OCI-LY7 (cell line): ENCODE results near the gene ZNF727. TPM values are rescaled to one million over a fixed set of nuclear protein-coding genes. Genes with fewer than 3 reads are reported as not detected.
"Not testable (repeated sequence)": the region's sequence is repeated elsewhere in the genome, so short reads cannot be mapped to it uniquely, and the experiment has no call there.

Experiments
- BruUV-seq: library from RNA; stranded (reverse); fragments of 400-500 nt; replicated peaks from 2 replicates; lab custom pipeline; 2021; lab: Mats Ljungman, UMichigan
- CTCF ChIA-PET: fragments of 300-600 bp; sonication (Branson Sonifier 250); formaldehyde crosslinking; loops from one replicate; lab custom pipeline; 2022; ENCODE audit warnings: antibody characterized with exemption; ENCODE audit not compliant: unreplicated experiment; lab: Charles Lee
- POLR2A ChIA-PET: fragments of 300-600 bp; sonication (Branson Sonifier 250); formaldehyde crosslinking; loops from one replicate; lab custom pipeline; 2022; ENCODE audit warnings: antibody characterized with exemption; lab: Charles Lee
- DNase-seq: peaks from one replicate; pipeline ENCODE4 v3.0.0-alpha.2; 2015; ENCODE audit warnings: low spot score
- H2AFZ ChIP-seq: fragments of 200-600 bp; sonication (generic), shearing (Covaris generic); 2 replicates; pipeline ENCODE4 v1.6.1; 2014; ENCODE audit warnings: mild to moderate bottlenecking, antibody characterized with exemption, low read length, moderate library complexity
- H3K27ac ChIP-seq: fragments of 200-600 bp; sonication (generic); 2 replicates; pipeline ENCODE4 v1.5.1; 2014; ENCODE audit warnings: mixed run types, low read depth, mild to moderate bottlenecking, moderate library complexity, low read length, inconsistent platforms; ENCODE audit not compliant: poor library complexity, severe bottlenecking
- H3K36me3 ChIP-seq: fragments of 200-600 bp; sonication (generic); 2 replicates; pipeline ENCODE4 v1.6.1; 2014; ENCODE audit warnings: mild to moderate bottlenecking, antibody characterized with exemption, low read length, moderate library complexity, mixed read lengths; ENCODE audit not compliant: insufficient read depth
- H3K4me1 ChIP-seq: fragments of 200-600 bp; sonication (generic); 2 replicates; pipeline ENCODE4 v1.5.1; 2014; ENCODE audit warnings: mild to moderate bottlenecking, low read length; ENCODE audit not compliant: insufficient read depth, poor library complexity, severe bottlenecking
- H3K4me2 ChIP-seq: fragments of 200-600 bp; sonication (generic); 2 replicates; pipeline ENCODE4 v1.6.1; 2014; ENCODE audit warnings: mild to moderate bottlenecking, low read length
- H3K4me3 ChIP-seq: fragments of 200-600 bp; sonication (generic); 2 replicates; pipeline ENCODE4 v1.5.1; 2014; ENCODE audit warnings: mild to moderate bottlenecking, low read depth, low read length; ENCODE audit not compliant: poor library complexity, severe bottlenecking
- H3K79me2 ChIP-seq: fragments of 200-600 bp; sonication (generic); 2 replicates; pipeline ENCODE4 v1.6.1; 2016; ENCODE audit warnings: low read depth, mild to moderate bottlenecking, low read length, moderate library complexity, mixed read lengths; ENCODE audit not compliant: insufficient read depth
- H3K9me2 ChIP-seq: fragments of 200-600 bp; sonication (generic); 2 replicates; pipeline ENCODE4 v1.6.1; 2016; ENCODE audit warnings: mild to moderate bottlenecking, low read length, mixed read lengths; ENCODE audit not compliant: insufficient read depth
- H3K9me3 ChIP-seq: fragments of 200-600 bp; sonication (generic); 2 replicates; pipeline ENCODE4 v1.6.1; 2014; ENCODE audit warnings: mild to moderate bottlenecking, mixed run types, low read length, mixed read lengths
- H4K20me1 ChIP-seq: fragments of 200-600 bp; sonication (generic); 2 replicates; pipeline ENCODE4 v1.6.1; 2014; ENCODE audit warnings: mild to moderate bottlenecking, antibody characterized with exemption, low read length, moderate library complexity, mixed read lengths; ENCODE audit not compliant: insufficient read depth
- EZH2phosphoT487 ChIP-seq: fragments of 200-600 bp; sonication (generic); IDR thresholded peaks from 2 replicates; pipeline ENCODE4 v1.6.1; 2018; ENCODE audit warnings: low read depth, borderline replicate concordance, mild to moderate bottlenecking, mixed run types, antibody characterized with exemption, low read length, moderate library complexity, mixed read lengths
- intact Hi-C: fragments of 100-400 bp; cut with micrococcal nuclease; formaldehyde crosslinking; loops from one replicate; pipeline ENCODE4 v1.10.0; 2022; ENCODE audit not compliant: unreplicated experiment
- total RNA-seq, 2 experiments: library from RNA; depleted of rRNA in 1 of 2; stranded (reverse); fragments of >200 nt in 1 of 2; shearing (Covaris generic) in 1 of 2; gene quantifications; 2 replicates each; pipeline ENCODE4 v1.2.3, GENCODE V29; 2014 to 2022
- TF ChIP-seq, protein P1 (sequence below): fragments of 200-600 bp; sonication (generic); conservative IDR thresholded peaks from 2 replicates; pipeline ENCODE4 v1.5.1; 2014; ENCODE audit warnings: mild to moderate bottlenecking, antibody characterized with exemption, low read length, moderate library complexity, mixed read lengths

ZNF727 gene
- total RNA-seq, 2 experiments from 2014 or later: not detected

DNA sequence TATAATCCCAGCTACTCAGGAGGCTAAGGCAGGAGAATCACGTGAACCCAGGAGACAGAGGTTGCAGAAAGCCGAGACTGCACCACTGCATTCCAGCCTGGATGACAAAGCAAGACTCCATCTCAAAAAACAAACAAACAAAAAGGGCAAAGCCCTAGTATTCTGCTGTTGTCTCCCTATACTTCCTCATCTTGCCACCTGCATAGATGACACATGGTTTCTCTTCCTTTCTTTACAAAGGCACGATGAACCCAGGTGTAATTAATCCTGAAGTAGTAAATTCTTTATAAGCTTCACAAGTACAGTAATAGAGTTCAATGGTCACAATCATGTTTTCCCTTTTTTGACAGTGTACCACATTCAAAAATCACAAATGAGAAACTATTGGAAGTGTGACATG is 9.8 kb upstream of the ZNF727 start:
- no peak overlapping the region for H3K4me2 ChIP-seq
- intact Hi-C loops: no loop called here
- no peak overlapping the region for H3K4me3 ChIP-seq
- BruUV-seq: no TSS peak
- TF ChIP-seq EZH2phosphoT487: no peak
- TF ChIP-seq, protein P1, sequence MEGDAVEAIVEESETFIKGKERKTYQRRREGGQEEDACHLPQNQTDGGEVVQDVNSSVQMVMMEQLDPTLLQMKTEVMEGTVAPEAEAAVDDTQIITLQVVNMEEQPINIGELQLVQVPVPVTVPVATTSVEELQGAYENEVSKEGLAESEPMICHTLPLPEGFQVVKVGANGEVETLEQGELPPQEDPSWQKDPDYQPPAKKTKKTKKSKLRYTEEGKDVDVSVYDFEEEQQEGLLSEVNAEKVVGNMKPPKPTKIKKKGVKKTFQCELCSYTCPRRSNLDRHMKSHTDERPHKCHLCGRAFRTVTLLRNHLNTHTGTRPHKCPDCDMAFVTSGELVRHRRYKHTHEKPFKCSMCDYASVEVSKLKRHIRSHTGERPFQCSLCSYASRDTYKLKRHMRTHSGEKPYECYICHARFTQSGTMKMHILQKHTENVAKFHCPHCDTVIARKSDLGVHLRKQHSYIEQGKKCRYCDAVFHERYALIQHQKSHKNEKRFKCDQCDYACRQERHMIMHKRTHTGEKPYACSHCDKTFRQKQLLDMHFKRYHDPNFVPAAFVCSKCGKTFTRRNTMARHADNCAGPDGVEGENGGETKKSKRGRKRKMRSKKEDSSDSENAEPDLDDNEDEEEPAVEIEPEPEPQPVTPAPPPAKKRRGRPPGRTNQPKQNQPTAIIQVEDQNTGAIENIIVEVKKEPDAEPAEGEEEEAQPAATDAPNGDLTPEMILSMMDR: no peak
- no peaks in the 10 kb centered on the region for H3K9me3 ChIP-seq
- DNase-seq: no peak
- no peak overlapping the region for H3K27ac ChIP-seq
- no peak overlapping the region for H2AFZ ChIP-seq
- ChIA-PET CTCF (no interaction called here), POLR2A (no interaction called here)
- H3K9me2 ChIP-seq: no peaks in the 10 kb centered on the region
- H3K36me3 ChIP-seq: no peaks in the 10 kb centered on the region
- no peaks in the 10 kb centered on the region for H3K4me1 ChIP-seq
- no peaks in the 10 kb centered on the region for H4K20me1 ChIP-seq
- no peaks in the 10 kb centered on the region for H3K79me2 ChIP-seq

DNA sequence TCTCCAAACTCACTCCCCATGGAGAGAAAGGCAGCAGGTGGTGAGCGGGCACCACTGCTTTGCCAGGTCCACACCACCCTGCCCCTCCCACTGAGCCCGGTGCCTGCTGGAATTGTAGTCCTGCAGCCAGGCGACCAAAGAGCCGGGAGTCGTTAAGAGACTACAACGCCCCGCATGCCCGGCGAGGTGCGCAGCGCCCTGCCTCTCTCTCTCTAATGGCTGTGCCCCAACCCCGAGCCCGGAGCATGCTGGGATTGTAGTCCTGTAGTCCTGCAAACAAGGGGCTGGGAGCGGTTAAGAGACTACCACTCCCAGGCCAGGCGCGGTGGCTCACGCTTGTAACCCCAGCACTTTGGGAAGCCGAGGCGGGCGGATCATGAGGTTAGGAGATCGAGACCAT is 8.1 kb upstream of the ZNF727 start:
- intact Hi-C loops: no loop called here
- H3K9me3 ChIP-seq: no peaks in the 10 kb centered on the region
- CTCF ChIA-PET: no interaction called here

DNA sequence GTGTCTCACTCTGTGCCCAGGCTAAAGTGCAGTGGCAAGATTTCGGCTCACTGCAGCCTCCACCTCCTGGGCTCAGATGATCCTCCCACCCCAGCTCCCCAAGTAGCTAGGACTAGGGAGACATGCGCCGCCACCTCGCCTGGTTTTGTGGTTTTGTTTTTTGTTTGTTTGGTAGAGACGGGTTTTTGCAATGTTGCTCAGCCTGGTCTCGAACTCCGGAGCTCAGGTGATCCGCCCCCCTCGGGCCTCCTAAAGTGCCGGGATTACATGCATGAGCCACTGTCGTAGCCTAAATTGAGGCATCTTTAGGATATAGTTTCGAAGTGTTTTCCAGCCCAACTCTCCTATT is 781 bp downstream of the ZNF727 start:
- POLR2A ChIA-PET: no interaction called here
- Histone ChIP-seq H2AFZ (no peak overlapping the region), H3K4me3 (no peak overlapping the region), H3K9me3 (no peaks in the 10 kb centered on the region), H3K27ac (no peak overlapping the region), H3K4me2 (no peak overlapping the region), H3K36me3 (no peaks in the 10 kb centered on the region), H3K4me1 (no peaks in the 10 kb centered on the region), H3K9me2 (no peaks in the 10 kb centered on the region), H4K20me1 (no peaks in the 10 kb centered on the region), H3K79me2 (no peaks in the 10 kb centered on the region)
- intact Hi-C loops: no loop called here
- no peak for DNase-seq
- CTCF ChIA-PET: no interaction called here
- no peak for TF ChIP-seq EZH2phosphoT487
- TF ChIP-seq, protein P1: no peak
- no TSS peak for BruUV-seq

More for the DNA sequence above, 8.1 kb upstream of the ZNF727 start:
- POLR2A ChIA-PET: no interaction called here
- no peak for DNase-seq
- Histone ChIP-seq H3K4me1 (no peaks in the 10 kb centered on the region), H3K36me3 (no peaks in the 10 kb centered on the region), H3K4me2 (no peak overlapping the region), H3K79me2 (no peaks in the 10 kb centered on the region), H2AFZ (no peak overlapping the region), H4K20me1 (no peaks in the 10 kb centered on the region), H3K27ac (no peak overlapping the region), H3K9me2 (no peaks in the 10 kb centered on the region), H3K4me3 (no peak overlapping the region)
- no TSS peak for BruUV-seq
- no peak for TF ChIP-seq EZH2phosphoT487
- TF ChIP-seq, protein P1: no peak

DNA sequence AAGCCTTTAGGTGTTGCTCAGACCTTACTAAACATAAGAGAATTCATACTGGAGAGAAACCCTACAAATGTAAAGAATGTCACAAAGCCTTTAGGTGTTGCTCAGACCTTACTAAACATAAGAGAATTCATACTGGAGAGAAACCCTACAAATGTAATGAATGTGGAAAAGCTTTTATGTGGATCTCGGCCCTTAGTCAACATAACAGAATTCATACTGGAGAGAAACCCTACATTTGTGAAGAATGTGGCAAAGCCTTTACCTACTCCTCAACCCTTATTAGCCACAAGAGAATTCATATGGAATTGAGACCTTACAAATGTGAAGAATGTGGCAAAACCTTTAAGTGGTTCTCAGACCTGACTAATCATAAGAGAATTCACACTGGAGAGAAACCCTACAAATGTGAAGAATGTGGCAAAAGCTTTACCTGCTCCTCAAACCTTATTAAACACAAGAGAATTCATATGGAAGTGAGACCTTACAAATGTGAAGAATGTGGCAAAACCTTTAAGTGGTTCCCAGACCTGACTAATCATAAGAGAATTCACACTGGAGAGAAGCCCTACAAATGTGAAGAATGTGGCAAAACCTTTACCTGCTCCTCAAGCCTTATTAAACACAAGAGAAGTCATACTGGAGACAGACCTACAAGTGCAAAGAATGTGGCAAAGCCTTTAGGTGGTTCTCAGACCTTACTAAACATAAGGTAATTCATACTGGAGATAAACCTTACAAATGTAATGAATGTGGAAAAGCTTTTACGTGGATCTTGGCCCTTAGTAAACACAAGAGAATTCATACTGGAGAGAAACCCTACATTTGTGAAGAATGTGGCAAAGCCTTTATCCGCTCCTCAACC is 32.8 kb downstream of the ZNF727 start:
- not testable (repeated sequence) for H3K4me1 ChIP-seq
- H3K9me3 ChIP-seq: peaks cover 49% of the 10 kb centered on the region

More for the DNA sequence above, 32.8 kb downstream of the ZNF727 start:
- H4K20me1 ChIP-seq, H2AFZ ChIP-seq, H3K36me3 ChIP-seq, BruUV-seq, H3K27ac ChIP-seq, H3K9me2 ChIP-seq, CTCF ChIA-PET, intact Hi-C loops, POLR2A ChIA-PET, H3K4me3 ChIP-seq, DNase-seq, H3K4me2 ChIP-seq, H3K79me2 ChIP-seq: not testable (repeated sequence)
